ENCODE data around the gene NFILZ. TPM values are rescaled to one million over a fixed set of nuclear protein-coding genes. Genes with fewer than 3 reads are reported as not detected.

The NFILZ gene
- total RNA-seq, 3 donors from 2014 or later = not detected

- DNase-seq (ENCODE audit: low spot score in 2 of 2) = no peak
- Histone ChIP-seq H3K4me3 (no peak overlapping the region), H3K27ac (no peak overlapping the region), H3K9me3 (no peaks in the 10 kb centered on the region), H3K4me1 (no peaks in the 10 kb centered on the region), H3K36me3 (no peaks in the 10 kb centered on the region), H3K27me3 (no peaks in the 10 kb centered on the region)
- intact Hi-C loops (cut with DNase I; ENCODE audit: low total_unique reads) = no loop called here
- no peak for TF ChIP-seq POLR2AphosphoS5 (IDR thresholded peaks at IDR 0.05)
- TF ChIP-seq POLR2A (IDR thresholded peaks at IDR 0.05) = no peak
Measured at GRCh38 chr19:8673276-8673891, 43.0 kb downstream of the NFILZ start.

- no peaks in the 10 kb centered on the region for H3K27me3 ChIP-seq
- DNase-seq (ENCODE audit: low spot score in 2 of 2) = no peak
- no peaks in the 10 kb centered on the region for H3K36me3 ChIP-seq
- no peak for TF ChIP-seq POLR2AphosphoS5 (IDR thresholded peaks at IDR 0.05)
- no peak for TF ChIP-seq POLR2A (IDR thresholded peaks at IDR 0.05)
- TF ChIP-seq CTCF (IDR thresholded peaks at IDR 0.05) = no peak
- H3K4me3 ChIP-seq = no peak overlapping the region
- H3K4me1 ChIP-seq = no peaks in the 10 kb centered on the region
- intact Hi-C loops (cut with DNase I; ENCODE audit: low total_unique reads) = no loop called here
- no peak overlapping the region for H3K27ac ChIP-seq
- H3K9me3 ChIP-seq = no peaks in the 10 kb centered on the region
Measured at GRCh38 chr19:8675066-8675465, 44.6 kb downstream of the NFILZ start.

- no peaks in the 10 kb centered on the region for H3K27me3 ChIP-seq
- DNase-seq (ENCODE audit: low spot score in 2 of 2) = no peak
Measured at GRCh38 chr19:8678244-8678807, 47.9 kb downstream of the NFILZ start.

More at GRCh38 chr19:8678244-8678807, 47.9 kb downstream of the NFILZ start:
- peaks cover 7 to 9% of the 10 kb centered on the region in 2 donors for H3K9me3 ChIP-seq
- H3K4me1 ChIP-seq = no peaks in the 10 kb centered on the region
- no peak overlapping the region for H3K4me3 ChIP-seq
- TF ChIP-seq POLR2A (IDR thresholded peaks at IDR 0.05) (no peak), CTCF (IDR thresholded peaks at IDR 0.05) (no peak), POLR2AphosphoS5 (IDR thresholded peaks at IDR 0.05) (no peak)
- no peaks in the 10 kb centered on the region for H3K36me3 ChIP-seq
- no peak overlapping the region for H3K27ac ChIP-seq
- intact Hi-C loops (cut with DNase I; ENCODE audit: low total_unique reads) = no loop called here

Other genes starting within 250 kb of the NFILZ start
- 10 to 100 TPM; 39.5 to 57.7 (median 41.3) TPM for gene RAB11B, start 240.3 kb upstream of the NFILZ start, total RNA-seq
- gene MARCHF2, start 217.3 kb upstream of the NFILZ start, total RNA-seq = 100 to 1,000 TPM; 126 to 224 (median 132) TPM
- 100 to 1,000 TPM in 2 of 3 donors, 10 to 100 TPM in 1; 84.8 to 153 (median 116) TPM for gene HNRNPM, start 185.7 kb upstream of the NFILZ start, total RNA-seq
- gene PRAM1, start 128.0 kb upstream of the NFILZ start, total RNA-seq = under 1 TPM; 0.16 to 0.73 (median 0.33) TPM
- 10 to 100 TPM in 1 of 3 donors, 1 to 10 TPM in 2; 7.4 to 13.5 (median 7.5) TPM for gene ZNF414, start 116.5 kb upstream of the NFILZ start, total RNA-seq
- 10 to 100 TPM in 2 of 3 donors, 1 to 10 TPM in 1; 8.5 to 31.0 (median 11.3) TPM for gene MYO1F, start 53.2 kb upstream of the NFILZ start, total RNA-seq
- gene ADAMTS10, start 19.9 kb upstream of the NFILZ start, total RNA-seq = 10 to 100 TPM; 23.4 to 68.2 (median 48.2) TPM
- not detected for gene ACTL9, start 68.2 kb downstream of the NFILZ start, total RNA-seq
- gene OR2Z1, start 91.0 kb downstream of the NFILZ start, total RNA-seq = not detected
- gene ZNF558, start 201.7 kb downstream of the NFILZ start, total RNA-seq = 10 to 100 TPM; 31.4 to 40.7 (median 36.7) TPM
- gene MBD3L1, start 201.7 kb downstream of the NFILZ start, total RNA-seq = not detected